HG02678 (cell line): ENCODE measurements around the gene ARID3A.

Source experiments
- ATAC-seq: cut with Tn5 transposase; IDR thresholded peaks from one replicate; pipeline ENCODE4 v1.9.1; 2021; ENCODE audit warnings: mild to moderate bottlenecking, moderate library complexity; ENCODE audit not compliant: unreplicated experiment

The ARID3A gene

GRCh38 chr19:998064-998463 lies 72.2 kb downstream of the ARID3A start:
- no peak for ATAC-seq

GRCh38 chr19:999379-999719 lies 73.5 kb downstream of the ARID3A start:
- no peak for ATAC-seq

- ATAC-seq = no peak
These were observed 74.3 kb downstream of the ARID3A start, which contains the start of gene GRIN3B for GRCh38 chr19:1000095-1000494. TSS of gene GRIN3B (plus strand) at chr19:1000419. CDS start at chr19:1000438, 19 bp downstream.

GRCh38 chr19:1000591-1001537 lies 75.0 kb downstream of the ARID3A start:
- no peak for ATAC-seq

- no peak for ATAC-seq
These were observed 75.8 kb downstream of the ARID3A start for GRCh38 chr19:1001538-1002166.

- no peak for ATAC-seq
These were observed 76.8 kb downstream of the ARID3A start for GRCh38 chr19:1002600-1002999.

- ATAC-seq = no peak
These were observed 77.4 kb downstream of the ARID3A start for GRCh38 chr19:1003283-1003682.

- no peak for ATAC-seq
These were observed 78.5 kb downstream of the ARID3A start for GRCh38 chr19:1004204-1004802.

GRCh38 chr19:1004803-1005664 lies 79.2 kb downstream of the ARID3A start:
- ATAC-seq = no peak

GRCh38 chr19:1006711-1007398 lies 81.0 kb downstream of the ARID3A start:
- no peak for ATAC-seq

- ATAC-seq = no peak
These were observed 81.8 kb downstream of the ARID3A start for GRCh38 chr19:1007399-1008251.

- ATAC-seq = no peak
These were observed 82.6 kb downstream of the ARID3A start for GRCh38 chr19:1008268-1009040.

- no peak for ATAC-seq
These were observed 83.5 kb downstream of the ARID3A start for GRCh38 chr19:1009041-1009980.

- no peak for ATAC-seq
These were observed 84.2 kb downstream of the ARID3A start for GRCh38 chr19:1009981-1010538.

- no peak for ATAC-seq
These were observed 85.0 kb downstream of the ARID3A start for GRCh38 chr19:1010586-1011510.

GRCh38 chr19:1011831-1012333 lies 86.0 kb downstream of the ARID3A start:
- ATAC-seq = no peak
